GM12892 (cell line): Measurements from ENCODE around the gene RUSF1.

Experiments
- POLR2A ChIP-seq: IDR thresholded peaks from 2 replicates; pipeline ENCODE4 v1.6.1; 2011; ENCODE audit warnings: low read depth, low read length, control low read depth
- TAF1 ChIP-seq: IDR thresholded peaks from 2 replicates; pipeline ENCODE4 v1.6.1; 2011; ENCODE audit warnings: low read depth, mild to moderate bottlenecking, control low read depth, low read length, borderline replicate concordance

DNA sequence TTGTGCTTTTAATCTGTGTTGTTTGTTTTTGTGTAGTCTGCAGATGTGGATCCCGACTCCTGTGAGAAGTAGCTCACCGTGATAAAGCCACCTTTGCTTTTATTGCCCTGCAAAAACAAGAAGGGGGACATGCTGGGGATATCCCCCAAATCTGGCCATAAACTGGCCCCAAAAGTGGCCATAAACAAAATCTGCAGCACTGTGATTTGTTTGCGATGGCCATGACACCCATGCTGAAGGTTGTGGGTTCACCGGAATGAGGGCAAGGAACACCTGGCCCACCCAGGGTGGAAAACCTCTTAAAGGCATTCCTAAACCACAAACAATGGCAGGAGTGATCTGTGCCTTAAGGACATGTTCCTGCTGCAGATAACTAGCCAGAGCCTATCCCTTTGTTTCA, 34.6 kb upstream of the RUSF1 start:
- TF ChIP-seq POLR2A (no peak), TAF1 (no peak)
